ENCODE results near the gene CFAP20DC. TPM values are rescaled to one million over a fixed set of nuclear protein-coding genes. Genes with fewer than 3 reads are reported as not detected.

CFAP20DC gene
- total and polyA plus RNA-seq, 10 of the 15 experiments (the other 5 are each of a cell fraction or from before 2014, with no cell fraction given), result 0.53 to 11.6 (median 2.0) TPM

GRCh38 chr3:58724336-58724735 is 325.5 kb downstream of the CFAP20DC start:
- Histone ChIP-seq H3K9ac (ENCODE audit: control insufficient read depth, insufficient read depth, low read length) (no peak overlapping the region), H3K4me3 (no peak overlapping the region), H3K27me3 (replicated peaks in 1 of 2; ENCODE audit: control insufficient read depth in 2 of 2, insufficient read depth in 2 of 2, low read length in 1 of 2) (no peaks in the 10 kb centered on the region), H3K36me3 (ENCODE audit: control insufficient read depth in 2 of 2, insufficient read depth in 2 of 2, low read length in 1 of 2) (no peaks in the 10 kb centered on the region), H3K79me2 (ENCODE audit: control insufficient read depth, insufficient read depth, low read length) (no peaks in the 10 kb centered on the region), H2AFZ (ENCODE audit: control insufficient read depth, low read depth, low read length) (no peak overlapping the region), H3K4me2 (ENCODE audit: control insufficient read depth, insufficient read depth) (no peak overlapping the region), H3K9me3 (replicated peaks; ENCODE audit: control insufficient read depth, insufficient read depth, low read length) (no peaks in the 10 kb centered on the region), H3K4me1 (ENCODE audit: control insufficient read depth, insufficient read depth, low read length) (no peaks in the 10 kb centered on the region), H4K20me1 (ENCODE audit: control insufficient read depth, insufficient read depth) (no peaks in the 10 kb centered on the region), H3K27ac (ENCODE audit: control insufficient read depth, insufficient read depth) (no peak overlapping the region)
- SMC1A ChIA-PET (ENCODE audit: uncharacterized antibody, unreplicated experiment), result no interaction called here
- intact Hi-C loops (cut with micrococcal nuclease; ENCODE audit: unreplicated experiment) (no loop called here), in situ Hi-C loops (cut with MboI) (no loop called here)
- POLR2A ChIA-PET, result no interaction called here
- DNase-seq (ENCODE audit: low read depth, low spot score) (no peak), ATAC-seq (no peak), FAIRE-seq (no peak)
- no peak for TF ChIP-seq MYB (IDR thresholded peaks at IDR 0.05; ENCODE audit: borderline replicate concordance, low read depth, low read length)
- TF ChIP-seq KDM1A (IDR thresholded peaks at IDR 0.05; ENCODE audit: borderline replicate concordance), result no peak
- TF ChIP-seq CBX5 (IDR thresholded peaks at IDR 0.05; ENCODE audit: low read depth), result no peak
- no peak for TF ChIP-seq CHD1 (IDR thresholded peaks at IDR 0.05; ENCODE audit: low read depth, low read length)
- no peak for TF ChIP-seq SMAD5 (IDR thresholded peaks at IDR 0.05; ENCODE audit: low read depth)
- no peak for TF ChIP-seq RAD51 (IDR thresholded peaks at IDR 0.05)
- no peak for TF ChIP-seq JUNB (IDR thresholded peaks at IDR 0.05)
- no peak for TF ChIP-seq ESRRA (IDR thresholded peaks at IDR 0.05; ENCODE audit: low read length)
- no peak for TF ChIP-seq IRF3 (IDR thresholded peaks at IDR 0.05)
- no peak for TF ChIP-seq SMC3 (IDR thresholded peaks at IDR 0.05; ENCODE audit: borderline replicate concordance, low read length)
- TF ChIP-seq IRF4 (IDR thresholded peaks at IDR 0.05; ENCODE audit: low read depth, low read length), result no peak
- no peak for TF ChIP-seq EZH2 (IDR thresholded peaks at IDR 0.05; ENCODE audit: borderline replicate concordance, control insufficient read depth, low read depth, low read length)
- no peak for TF ChIP-seq ZNF24 (IDR thresholded peaks at IDR 0.05)
- TF ChIP-seq E2F8 (IDR thresholded peaks at IDR 0.05; ENCODE audit: low read depth, partially characterized antibody), result no peak
- no peak for TF ChIP-seq MEF2A (IDR thresholded peaks at IDR 0.05; ENCODE audit: insufficient read depth, low read depth, low read length)
- no peak for TF ChIP-seq STAT3 (IDR thresholded peaks at IDR 0.05; ENCODE audit: low read depth, low read length)
- TF ChIP-seq BCL3 (IDR thresholded peaks at IDR 0.05; ENCODE audit: borderline replicate concordance, insufficient read depth, low read depth, low read length, poor library complexity, severe bottlenecking), result no peak
- no peak for TF ChIP-seq LARP7 (IDR thresholded peaks at IDR 0.05)
- WGBS (ENCODE audit: insufficient coverage, insufficient replicate concordance, low lambda C conversion rate, missing lambda C conversion rate), result 51% methylated on average over 11 of the region's 11 CpGs
- no TSS peak for BruUV-seq (replicated peaks)
- RAD21 ChIA-PET (ENCODE audit: unreplicated experiment), result interaction anchor here (0.6 kb wide), 1 partner anchor 157 kb away, joined by 4 read pairs; no protein-coding TSS in a partner anchor
- CTCF ChIA-PET, result interaction anchor here (1.3 kb wide), 1 partner anchor 28 kb away, joined by 4 read pairs; no protein-coding TSS in a partner anchor
